Activated T-cell treated with anti-CD3 and anti-CD28 coated beads, Interleukin-2, amount 50 U/mL, for 72 hours (primary cell): Measurements from ENCODE around the gene CDC42BPA. TPM values are rescaled to one million over a fixed set of nuclear protein-coding genes. Genes with fewer than 3 reads are reported as not detected.

Experiments
- ATAC-seq, 2 donors: fragments of 150-1000 bp; cut with Tn5 transposase; replicated peaks in 1 of 2; 2 replicates each; pipeline ENCODE4 v1.10.0; 2021; ENCODE audit warnings: moderate library complexity in 2 of 2, mild to moderate bottlenecking in 1 of 2
- DNase-seq, 2 donors: peaks; one replicate each; pipeline ENCODE4 v3.0.0; 2021 to 2022; ENCODE audit warnings: mixed read lengths in 1 of 2
- H3K27ac Mint-ChIP-seq: one replicate; pipeline ENCODE4 v1.8.0; 2022; ENCODE audit warnings: mild to moderate bottlenecking, moderate library complexity, mixed read lengths
- H3K27me3 Mint-ChIP-seq: one replicate; pipeline ENCODE4 v1.8.0; 2022; ENCODE audit warnings: low read depth, mixed read lengths
- H3K36me3 Mint-ChIP-seq, 2 donors: one replicate each; pipeline ENCODE4 v1.8.0; 2022; ENCODE audit warnings: mixed read lengths in 2 of 2, mild to moderate bottlenecking in 1 of 2; ENCODE audit not compliant: insufficient read depth in 2 of 2
- H3K4me1 Mint-ChIP-seq: one replicate; pipeline ENCODE4 v1.8.0; 2022; ENCODE audit warnings: low read depth, mixed read lengths
- H3K4me3 Mint-ChIP-seq, 2 donors: one replicate each; pipeline ENCODE4 v1.8.0; 2022; ENCODE audit warnings: mild to moderate bottlenecking in 2 of 2, mixed read lengths in 2 of 2, moderate library complexity in 2 of 2
- H3K9me3 Mint-ChIP-seq, 2 donors: one replicate each; pipeline ENCODE4 v1.8.0; 2022; ENCODE audit warnings: mixed read lengths in 2 of 2
- total RNA-seq, 2 donors: library from RNA; stranded (reverse); gene quantifications; one replicate each; pipeline ENCODE4 v1.2.3, GENCODE V29; 2022

The CDC42BPA gene
- total RNA-seq, 2 donors from 2014 or later, result 6.2 to 11.6 TPM

DNA sequence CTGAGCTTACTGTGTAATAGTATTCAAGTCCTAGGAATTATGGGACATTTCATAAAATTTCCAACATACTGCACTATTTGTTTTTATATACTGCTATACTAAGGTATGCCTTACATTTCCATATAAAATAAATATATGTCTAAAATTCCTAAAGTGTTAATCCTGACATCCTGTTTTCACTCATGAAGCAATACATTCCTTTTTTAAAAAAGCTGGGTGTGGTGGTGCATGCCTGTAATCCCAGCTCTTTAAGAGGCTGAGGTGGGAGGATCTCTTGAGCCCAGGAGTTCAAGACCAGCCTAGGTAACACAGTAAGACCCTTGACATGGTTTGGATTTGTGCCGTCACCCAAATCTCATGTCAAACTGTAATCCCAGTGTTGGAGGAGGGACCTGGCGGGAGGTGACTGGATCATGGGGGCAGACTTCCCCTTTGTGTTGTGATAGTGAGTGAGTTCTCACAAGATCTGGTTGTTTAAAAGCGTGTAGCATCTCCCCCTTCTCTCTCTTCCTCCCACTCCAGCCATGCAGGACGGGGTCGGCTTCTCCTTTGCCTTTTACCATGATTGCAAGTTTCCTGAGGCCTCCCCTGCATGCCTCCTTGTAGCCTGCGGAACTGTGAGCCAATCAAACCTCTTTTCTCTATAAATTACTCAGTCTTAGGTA is 5.8 kb downstream of the CDC42BPA start:
- no peak overlapping the region for H3K27ac Mint-ChIP-seq
- no peaks in the 10 kb centered on the region for H3K9me3 Mint-ChIP-seq
- peaks cover 0 to 1% of the 10 kb centered on the region in 2 donors for H3K36me3 Mint-ChIP-seq
- ATAC-seq (no peak), DNase-seq (no peak)
- peaks cover 17% of the 10 kb centered on the region for H3K4me1 Mint-ChIP-seq
- H3K27me3 Mint-ChIP-seq, result peaks cover 35% of the 10 kb centered on the region
- H3K4me3 Mint-ChIP-seq, result no peak overlapping the region

DNA sequence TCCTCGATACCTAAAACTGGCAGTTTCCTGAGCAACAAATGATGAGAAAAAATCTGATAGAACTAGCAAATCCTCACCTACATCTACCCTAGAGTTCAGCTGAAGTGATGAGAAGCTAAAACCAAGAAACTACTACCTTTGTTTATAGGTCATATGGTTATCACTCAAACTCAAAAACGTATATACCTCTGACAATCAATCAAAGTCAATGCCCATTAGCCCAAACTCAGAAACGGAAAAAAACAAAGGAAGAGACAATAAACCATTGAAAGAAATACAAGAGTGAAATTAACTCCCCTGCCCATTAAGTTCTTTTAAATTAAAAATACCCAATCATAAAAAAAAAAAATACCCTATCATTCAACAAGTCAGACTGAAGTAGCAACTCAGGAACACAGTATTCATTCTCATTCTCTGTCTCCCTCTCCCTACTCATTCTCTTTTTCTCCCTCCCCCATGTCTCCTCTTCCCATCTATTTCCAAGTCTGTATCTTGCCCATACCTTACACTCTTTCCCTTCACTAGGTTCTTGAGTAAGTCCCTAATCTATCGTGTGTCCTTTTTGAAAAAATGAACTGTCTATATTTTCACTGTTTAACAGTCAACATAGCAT is 6.8 kb downstream of the CDC42BPA start:
- Mint-ChIP-seq H3K27me3 (peaks cover 25% of the 10 kb centered on the region), H3K4me3 (no peak overlapping the region), H3K9me3 (no peaks in the 10 kb centered on the region), H3K27ac (no peak overlapping the region), H3K36me3 (no peaks in the 10 kb centered on the region), H3K4me1 (peaks cover 10% of the 10 kb centered on the region)
- DNase-seq (no peak), ATAC-seq (no peak)

DNA sequence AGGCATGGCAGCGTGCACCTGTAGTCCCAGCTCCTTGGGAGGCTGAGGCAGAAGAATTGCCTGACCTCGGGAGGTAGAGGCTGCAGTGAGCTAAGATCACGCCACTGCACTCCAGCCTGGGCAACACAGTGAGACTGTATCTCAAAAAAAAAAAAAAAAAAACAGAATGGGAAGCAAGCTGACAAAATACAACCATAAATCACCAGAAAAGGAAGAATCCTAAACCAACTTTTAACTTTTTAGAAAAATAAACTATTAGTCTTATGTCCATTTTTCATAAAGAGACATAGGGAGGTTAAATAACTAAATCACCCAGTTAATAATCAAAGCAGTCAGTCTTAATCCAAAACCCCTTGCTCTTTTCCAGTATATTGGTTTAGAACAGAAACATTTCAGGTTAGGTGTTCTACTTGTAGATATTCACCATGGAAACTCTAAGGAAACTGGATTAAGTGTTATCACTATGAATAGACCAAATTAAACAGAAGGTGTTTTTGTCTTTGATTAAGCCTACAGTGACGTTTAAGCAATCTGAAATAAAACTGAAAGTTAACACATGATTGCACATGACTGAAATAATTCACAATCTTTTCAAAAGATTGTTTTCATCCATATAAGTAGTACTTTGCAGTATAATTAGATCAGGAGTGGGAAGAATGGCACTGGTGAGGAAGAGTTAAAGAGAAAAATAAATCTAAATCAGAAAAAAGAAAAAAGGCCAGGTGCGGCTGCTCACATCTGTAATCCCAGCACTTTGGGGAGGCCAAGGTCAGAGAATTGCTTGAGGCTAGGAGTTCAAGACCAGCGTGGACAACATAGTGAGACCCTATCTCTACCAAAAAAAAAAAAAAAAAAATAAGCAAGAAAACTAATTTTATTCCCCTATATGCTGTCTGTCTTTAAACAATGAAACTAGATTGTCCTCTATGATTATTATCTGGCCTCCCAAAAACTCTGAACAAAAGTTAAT is 9.6 kb downstream of the CDC42BPA start:
- no peak overlapping the region for H3K27ac Mint-ChIP-seq
- DNase-seq, result no peak
- no peaks in the 10 kb centered on the region for H3K4me1 Mint-ChIP-seq
- H3K27me3 Mint-ChIP-seq, result peaks cover 8% of the 10 kb centered on the region
- H3K4me3 Mint-ChIP-seq, result no peak overlapping the region
- H3K36me3 Mint-ChIP-seq, result no peaks in the 10 kb centered on the region
- ATAC-seq, result no peak
- H3K9me3 Mint-ChIP-seq, result no peaks in the 10 kb centered on the region

DNA sequence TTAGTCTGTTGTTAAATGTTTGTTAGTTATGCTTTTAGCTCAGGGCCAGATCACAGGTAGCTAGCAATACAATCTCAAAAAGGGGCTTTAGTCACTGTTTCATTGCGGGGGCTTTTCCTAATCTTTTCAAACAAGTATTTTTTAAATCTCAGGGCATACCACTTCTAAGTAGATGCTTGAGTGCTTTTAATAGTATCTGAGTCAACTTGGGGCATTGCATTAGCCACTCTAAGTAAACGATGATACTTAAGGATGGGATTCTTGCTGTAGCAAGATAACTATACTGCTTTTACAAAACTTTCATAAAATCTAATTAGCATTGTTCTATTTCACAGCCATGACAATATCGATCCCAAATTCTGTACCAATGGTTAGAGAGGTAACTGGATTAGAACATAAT is 11.6 kb downstream of the CDC42BPA start:
- Mint-ChIP-seq H3K9me3 (no peaks in the 10 kb centered on the region), H3K36me3 (no peaks in the 10 kb centered on the region), H3K4me1 (no peaks in the 10 kb centered on the region), H3K4me3 (no peak overlapping the region), H3K27me3 (peaks cover 4% of the 10 kb centered on the region), H3K27ac (no peak overlapping the region)
- no peak for DNase-seq
- no peak for ATAC-seq

DNA sequence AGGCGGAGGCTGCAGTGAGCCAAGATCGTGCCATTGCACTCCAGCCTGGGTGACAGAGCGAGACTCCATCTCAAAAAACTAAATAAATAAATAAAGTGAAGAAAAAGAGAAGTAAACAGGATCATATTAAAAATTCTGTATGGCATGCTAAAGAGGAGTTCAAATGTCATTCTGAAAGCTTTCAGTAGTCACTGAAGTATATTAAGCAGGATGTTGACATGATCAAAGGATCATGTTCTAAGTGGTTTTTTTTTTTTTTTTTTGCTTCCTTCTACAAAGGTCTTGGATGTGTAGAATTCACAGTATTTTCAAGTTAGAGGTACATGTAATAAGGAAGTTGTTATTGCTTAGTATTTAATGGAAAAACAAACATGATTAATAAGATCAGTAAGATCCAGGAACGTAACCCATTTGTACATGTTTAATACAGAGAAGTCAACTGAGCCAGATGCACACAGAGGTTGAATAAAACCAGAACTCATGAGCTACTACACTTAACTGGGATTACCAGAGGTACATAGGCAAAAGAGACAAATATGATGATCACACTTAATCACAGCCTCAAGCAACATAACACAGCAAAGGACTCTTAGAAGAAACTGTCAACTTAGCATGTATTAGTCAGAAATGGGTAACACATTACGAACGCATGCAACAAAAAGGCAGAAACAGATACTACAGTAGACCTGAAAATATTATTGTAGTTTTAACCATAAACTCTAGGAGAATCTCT is 12.2 kb downstream of the CDC42BPA start:
- no peaks in the 10 kb centered on the region for H3K9me3 Mint-ChIP-seq

DNA sequence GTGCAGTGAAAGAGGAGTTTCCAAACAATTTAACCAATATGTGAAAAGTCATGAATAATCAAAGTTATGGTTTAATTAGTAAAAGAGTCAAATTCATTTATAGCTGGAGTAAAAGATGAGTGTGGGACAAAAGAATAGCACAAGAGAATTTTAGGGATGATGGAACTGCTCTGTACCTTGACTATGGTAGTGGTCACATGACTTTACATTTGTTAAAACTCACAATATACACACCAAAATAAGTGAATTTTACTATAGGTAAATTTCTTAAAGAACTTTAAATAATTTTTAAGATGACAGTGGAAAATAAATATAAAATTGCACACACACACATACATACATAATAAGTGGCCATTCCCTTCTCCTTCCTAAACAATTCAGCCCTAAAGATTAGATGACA is 13.6 kb downstream of the CDC42BPA start:
- Mint-ChIP-seq H3K9me3 (no peaks in the 10 kb centered on the region), H3K4me1 (no peaks in the 10 kb centered on the region), H3K4me3 (no peak overlapping the region), H3K36me3 (no peaks in the 10 kb centered on the region), H3K27ac (no peak overlapping the region), H3K27me3 (no peaks in the 10 kb centered on the region)
- DNase-seq, result no peak
- no peak for ATAC-seq

More for the DNA sequence above, 12.2 kb downstream of the CDC42BPA start:
- Mint-ChIP-seq H3K27me3 (no peaks in the 10 kb centered on the region), H3K27ac (no peak overlapping the region), H3K36me3 (no peaks in the 10 kb centered on the region), H3K4me3 (no peak overlapping the region), H3K4me1 (no peaks in the 10 kb centered on the region)
- DNase-seq (no peak), ATAC-seq (no peak)

DNA sequence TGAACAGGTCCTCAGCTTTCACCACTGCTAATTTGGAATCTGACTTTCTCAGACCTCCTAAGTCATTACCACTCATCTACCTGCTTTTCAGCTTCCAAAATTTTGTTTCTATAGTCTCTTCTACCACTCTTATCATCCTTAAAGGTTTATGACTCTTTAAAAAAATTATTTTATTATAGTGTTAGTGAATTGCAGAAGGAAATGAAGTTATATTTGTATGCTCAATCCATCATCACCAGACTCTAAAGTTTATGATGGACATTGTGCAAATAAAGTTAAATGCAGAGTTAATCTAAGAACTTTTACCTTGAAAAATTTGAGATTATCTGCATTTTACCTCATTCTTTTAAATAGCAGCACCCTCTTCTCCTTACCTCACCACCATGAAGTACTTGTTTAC is 14.6 kb downstream of the CDC42BPA start:
- no peaks in the 10 kb centered on the region for H3K36me3 Mint-ChIP-seq
- no peak overlapping the region for H3K27ac Mint-ChIP-seq
- no peaks in the 10 kb centered on the region for H3K4me1 Mint-ChIP-seq
- no peaks in the 10 kb centered on the region for H3K27me3 Mint-ChIP-seq
- H3K4me3 Mint-ChIP-seq, result no peak overlapping the region
- H3K9me3 Mint-ChIP-seq, result no peaks in the 10 kb centered on the region
- ATAC-seq (no peak), DNase-seq (no peak)

DNA sequence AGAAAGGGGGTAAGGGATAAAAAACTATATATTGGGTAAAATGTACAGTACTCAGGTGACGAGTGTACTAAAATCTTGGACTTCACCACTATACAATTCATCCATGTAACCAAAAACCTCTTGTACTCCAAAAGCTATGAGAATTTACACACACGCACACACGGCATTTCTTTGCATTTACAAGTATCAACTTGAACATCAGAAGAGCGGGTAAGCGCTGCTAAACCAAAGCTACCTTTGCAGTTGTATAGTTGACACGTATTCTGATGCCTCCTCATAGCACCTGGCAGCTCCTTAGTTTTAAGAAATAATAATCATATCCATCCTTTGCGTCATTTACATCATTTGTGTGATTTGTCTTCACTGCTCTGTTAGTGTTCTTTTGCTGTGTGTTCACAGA is 17.6 kb downstream of the CDC42BPA start:
- Mint-ChIP-seq H3K4me1 (no peaks in the 10 kb centered on the region), H3K4me3 (no peak overlapping the region), H3K9me3 (no peaks in the 10 kb centered on the region), H3K36me3 (no peaks in the 10 kb centered on the region), H3K27me3 (no peaks in the 10 kb centered on the region), H3K27ac (no peak overlapping the region)
- no peak for ATAC-seq
- DNase-seq, result no peak

DNA sequence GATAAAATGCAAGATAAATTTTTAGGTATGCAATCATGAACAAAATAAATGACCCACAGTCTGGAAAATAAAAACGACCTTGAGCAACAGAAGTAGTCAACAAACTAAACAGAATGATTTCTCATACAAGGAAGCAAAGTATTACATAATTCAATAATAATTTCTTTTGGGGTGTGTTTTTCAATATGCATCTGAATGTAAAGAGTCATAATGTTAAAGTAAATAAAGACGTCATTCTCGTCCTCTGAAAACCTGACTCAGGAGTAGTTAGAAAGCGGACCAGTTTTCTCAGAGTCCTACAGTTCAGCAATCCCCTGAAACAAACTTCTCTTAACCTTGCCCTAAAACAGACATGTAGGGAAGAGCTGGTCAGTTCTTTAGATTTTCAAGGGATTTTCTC is 18.6 kb downstream of the CDC42BPA start:
- no peaks in the 10 kb centered on the region for H3K36me3 Mint-ChIP-seq
- H3K27ac Mint-ChIP-seq, result no peak overlapping the region
- no peaks in the 10 kb centered on the region for H3K4me1 Mint-ChIP-seq
- no peak for DNase-seq
- H3K4me3 Mint-ChIP-seq, result no peak overlapping the region
- H3K9me3 Mint-ChIP-seq, result no peaks in the 10 kb centered on the region
- no peaks in the 10 kb centered on the region for H3K27me3 Mint-ChIP-seq
- no peak for ATAC-seq

DNA sequence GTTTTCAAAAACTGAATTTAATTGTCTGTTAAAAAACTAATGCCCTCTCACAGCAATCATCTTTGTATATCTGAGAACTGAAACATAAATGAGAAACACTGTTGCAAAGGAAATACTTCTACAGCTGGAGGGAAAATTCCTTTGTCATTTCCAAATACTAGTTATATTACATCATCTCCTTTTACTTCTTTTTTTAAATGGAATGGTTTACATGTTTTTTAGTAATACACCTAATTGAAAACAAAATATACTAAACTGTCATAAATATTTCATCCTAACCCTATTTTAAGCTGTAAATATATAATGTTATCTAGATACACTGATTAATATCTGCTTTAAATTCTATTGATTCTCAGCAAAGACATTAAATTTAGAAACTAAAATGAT is 19.1 kb downstream of the CDC42BPA start:
- no peak overlapping the region for H3K4me3 Mint-ChIP-seq
- no peaks in the 10 kb centered on the region for H3K4me1 Mint-ChIP-seq
- no peaks in the 10 kb centered on the region for H3K9me3 Mint-ChIP-seq
- no peaks in the 10 kb centered on the region for H3K27me3 Mint-ChIP-seq
- no peak overlapping the region for H3K27ac Mint-ChIP-seq
- DNase-seq (no peak), ATAC-seq (no peak)
- H3K36me3 Mint-ChIP-seq, result no peaks in the 10 kb centered on the region

DNA sequence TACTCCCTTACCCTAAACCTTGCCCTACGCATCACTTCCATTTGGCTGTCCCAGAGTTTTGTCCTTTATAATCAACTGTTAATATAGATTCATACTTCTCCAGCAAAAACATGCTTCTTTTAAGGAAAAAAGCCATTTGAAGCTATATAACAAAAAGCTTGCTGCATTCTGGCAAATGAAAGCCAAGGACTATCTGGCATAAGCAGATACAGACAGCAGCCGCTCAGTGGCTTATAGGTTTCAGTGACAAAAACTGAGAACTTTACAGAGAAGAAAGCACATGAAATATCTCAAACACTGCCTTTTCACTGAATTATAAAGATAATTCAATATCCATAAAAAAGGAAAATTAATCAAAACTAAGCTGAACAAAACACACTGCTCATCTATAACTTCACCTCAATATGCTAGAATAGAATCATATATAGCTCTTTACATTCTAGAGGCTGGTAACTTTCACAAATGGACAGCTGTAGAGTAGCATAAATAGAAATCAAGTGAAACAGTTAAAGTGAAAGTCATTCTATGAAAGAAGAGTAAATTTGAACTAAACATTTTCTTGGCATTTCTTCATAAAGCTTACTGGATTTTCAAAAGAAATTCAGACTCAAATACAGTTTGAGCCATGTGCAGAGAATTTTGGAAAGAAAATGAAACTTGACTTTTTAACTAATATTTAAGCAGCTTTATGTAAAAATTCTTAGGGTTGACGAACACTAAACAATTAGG is 19.6 kb downstream of the CDC42BPA start:
- no peaks in the 10 kb centered on the region for H3K4me1 Mint-ChIP-seq
- H3K4me3 Mint-ChIP-seq, result no peak overlapping the region
- H3K36me3 Mint-ChIP-seq, result no peaks in the 10 kb centered on the region
- no peaks in the 10 kb centered on the region for H3K9me3 Mint-ChIP-seq
- no peak for ATAC-seq
- no peaks in the 10 kb centered on the region for H3K27me3 Mint-ChIP-seq
- H3K27ac Mint-ChIP-seq, result peak overlapping the region; percentile 54
- no peak for DNase-seq

DNA sequence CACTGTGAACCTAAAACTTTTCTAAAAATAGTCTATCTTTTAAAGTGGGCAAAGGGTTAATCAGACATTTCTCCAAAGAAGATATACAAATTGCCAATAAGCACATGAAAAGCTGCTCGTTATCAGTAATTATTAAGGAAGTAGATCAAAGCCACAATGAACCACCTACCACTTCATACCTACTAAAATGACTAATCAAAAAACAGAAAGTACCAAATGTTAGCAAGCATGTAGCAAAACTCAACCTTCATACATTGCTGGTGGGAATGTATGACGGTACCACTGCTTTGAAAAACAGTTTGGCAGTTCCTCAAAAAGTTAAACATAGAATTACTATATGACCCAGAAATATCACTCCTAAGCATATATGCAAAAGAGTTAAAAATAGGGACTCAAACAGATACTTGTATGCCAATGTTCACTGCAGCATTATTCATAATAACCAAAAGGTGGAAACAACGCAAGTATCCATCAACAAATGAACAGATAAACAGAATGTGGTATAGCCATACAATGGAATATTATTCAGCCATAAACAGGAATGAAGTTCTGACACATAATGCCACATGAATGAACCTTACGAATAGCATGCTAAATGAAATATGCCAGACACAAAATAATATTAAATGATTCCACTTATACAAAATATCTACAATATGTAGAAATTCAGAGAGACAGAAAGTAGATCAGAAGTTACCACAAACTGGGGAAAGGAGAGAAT is 21.1 kb downstream of the CDC42BPA start:
- Mint-ChIP-seq H3K4me3 (no peak overlapping the region), H3K9me3 (no peaks in the 10 kb centered on the region), H3K27ac (no peak overlapping the region), H3K36me3 (peaks cover 0 to 3% of the 10 kb centered on the region in 2 donors), H3K4me1 (no peaks in the 10 kb centered on the region), H3K27me3 (peaks cover 8% of the 10 kb centered on the region)
- ATAC-seq (peak in 1 of 2 donors; percentile 26), DNase-seq (no peak)
